HPDE6-E6E7 (cell line): ENCODE measurements around the gene CTF1.
"Not testable (repeated sequence)": the region's sequence is repeated elsewhere in the genome, so short reads cannot be mapped to it uniquely, and the experiment has no call there.

Experiments
- DNase-seq: peaks from one replicate; pipeline ENCODE4 v3.0.0; 2011; ENCODE audit warnings: missing footprints; ENCODE audit errors: extremely low spot score

CTF1 gene

DNA sequence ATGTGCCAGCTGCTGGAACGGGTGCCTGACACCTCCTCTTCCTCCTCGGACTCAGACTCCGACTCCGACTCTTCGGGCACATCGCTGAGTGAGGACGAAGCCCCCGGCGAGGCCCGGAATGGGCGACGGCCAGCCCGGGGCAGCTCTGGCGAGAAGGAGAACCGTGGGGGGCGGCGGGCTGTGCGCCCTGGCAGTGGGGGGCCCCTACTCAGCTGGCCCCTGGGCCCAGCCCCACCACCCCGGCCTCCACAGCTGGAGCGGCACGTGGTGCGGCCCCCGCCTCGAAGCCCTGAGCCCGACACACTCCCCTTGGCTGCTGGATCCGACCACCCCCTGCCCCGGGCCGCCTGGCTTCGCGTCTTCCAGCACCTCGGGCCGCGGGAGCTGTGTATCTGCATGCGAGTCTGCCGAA is 33.8 kb downstream of the CTF1 start:
- no peak for DNase-seq

DNA sequence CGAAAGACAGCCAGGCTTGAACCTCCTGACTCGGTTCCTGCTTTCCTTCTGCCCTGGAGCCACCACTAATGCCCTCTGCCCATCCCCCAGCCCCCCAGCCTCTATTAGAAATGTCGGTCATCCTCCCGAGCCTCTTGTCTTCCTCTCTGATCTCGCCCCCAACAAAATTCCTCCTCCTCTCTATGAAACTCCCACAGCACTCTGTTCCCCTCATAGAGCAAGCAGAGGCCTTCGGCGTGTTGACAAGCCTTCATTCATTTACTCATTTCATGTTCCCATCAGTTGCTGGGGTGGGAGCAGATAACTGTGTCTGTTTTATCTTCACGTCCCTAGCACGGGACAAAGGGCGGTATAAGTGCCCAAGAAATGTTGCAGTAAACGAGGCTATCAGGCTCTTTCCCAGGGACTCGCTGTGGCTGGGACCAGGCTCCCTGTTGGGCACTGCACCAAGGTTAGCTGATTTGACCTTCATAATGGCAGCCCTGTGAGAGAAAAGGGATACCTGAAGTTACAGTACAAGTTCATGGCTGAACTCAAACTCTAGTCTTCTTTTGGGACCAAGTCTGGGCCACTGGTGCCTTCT is 34.7 kb downstream of the CTF1 start:
- no peak for DNase-seq

DNA sequence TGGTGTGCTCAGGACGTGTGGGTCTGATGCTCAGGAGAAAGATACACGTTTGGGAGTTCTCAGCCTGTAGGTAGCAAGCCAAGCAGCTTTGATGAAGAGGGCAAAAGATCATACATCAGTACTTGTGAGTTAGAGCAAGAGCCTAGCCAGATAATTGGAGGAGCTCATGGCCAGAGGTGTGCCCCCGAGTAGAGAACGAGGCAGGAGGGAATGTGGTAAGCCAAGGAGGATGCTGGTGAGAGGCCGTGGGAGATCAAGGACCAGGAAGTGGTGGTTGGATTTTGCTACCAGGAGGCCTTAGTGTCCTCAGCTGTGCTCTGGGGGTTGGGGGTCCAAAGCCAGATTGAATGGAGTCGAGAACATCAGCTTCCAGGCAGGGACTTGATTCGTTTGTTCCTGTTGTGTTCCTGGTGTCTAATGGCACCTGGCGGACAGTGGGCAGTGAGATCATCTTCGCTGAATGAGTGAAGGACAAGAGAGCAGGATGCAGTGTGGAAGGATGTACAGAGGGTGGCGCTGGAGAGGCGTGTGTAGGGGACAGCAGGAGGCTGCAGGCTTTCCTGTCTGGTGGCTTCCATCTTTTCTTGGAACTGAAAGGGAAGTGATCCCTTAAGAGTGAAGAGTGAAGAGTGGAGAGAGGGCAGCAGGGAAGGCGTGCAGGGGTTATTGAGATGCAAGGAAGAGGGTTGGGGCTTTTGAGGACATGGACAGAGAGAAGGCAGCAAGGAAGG is 38.6 kb downstream of the CTF1 start:
- no peak for DNase-seq

DNA sequence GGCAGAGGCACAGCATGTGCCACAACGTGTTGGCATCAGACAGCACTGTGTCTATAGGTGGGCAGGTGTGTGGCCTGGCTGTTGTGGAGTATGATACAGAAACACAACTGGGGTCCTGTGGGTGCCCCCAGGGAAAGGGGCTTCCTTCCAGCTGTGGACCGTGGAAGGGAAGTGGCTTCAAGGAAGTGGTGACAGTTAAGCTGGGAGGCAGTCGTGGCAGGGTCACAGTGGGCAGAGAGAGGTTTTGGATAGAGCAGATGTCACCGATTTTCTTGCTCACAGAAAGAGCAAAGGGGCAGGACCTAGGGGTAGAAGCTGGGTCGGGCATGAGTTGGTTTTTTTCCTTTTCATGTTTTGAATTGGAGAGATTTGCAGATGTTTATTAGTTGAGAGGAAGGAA is 41.3 kb downstream of the CTF1 start:
- DNase-seq = no peak

DNA sequence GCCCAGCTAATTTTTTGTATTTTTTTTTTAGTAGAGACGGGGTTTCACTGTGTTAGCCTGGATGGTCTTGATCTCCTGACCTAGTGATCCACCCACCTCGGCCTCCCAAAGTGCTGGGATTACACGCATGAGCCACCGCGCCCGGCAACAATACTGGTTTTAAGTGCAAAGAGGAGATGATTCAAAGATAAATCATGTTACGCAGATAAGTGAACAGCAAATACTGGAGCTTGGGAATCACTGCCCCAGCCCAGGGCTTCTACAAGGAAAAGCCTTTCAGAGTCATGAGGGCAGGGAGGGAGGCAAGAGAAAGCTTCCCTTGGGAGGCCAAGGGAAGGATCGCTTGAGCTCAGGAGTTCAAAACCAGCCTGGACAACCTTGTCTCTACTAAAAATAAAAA is 43.2 kb downstream of the CTF1 start:
- DNase-seq = not testable (repeated sequence)

DNA sequence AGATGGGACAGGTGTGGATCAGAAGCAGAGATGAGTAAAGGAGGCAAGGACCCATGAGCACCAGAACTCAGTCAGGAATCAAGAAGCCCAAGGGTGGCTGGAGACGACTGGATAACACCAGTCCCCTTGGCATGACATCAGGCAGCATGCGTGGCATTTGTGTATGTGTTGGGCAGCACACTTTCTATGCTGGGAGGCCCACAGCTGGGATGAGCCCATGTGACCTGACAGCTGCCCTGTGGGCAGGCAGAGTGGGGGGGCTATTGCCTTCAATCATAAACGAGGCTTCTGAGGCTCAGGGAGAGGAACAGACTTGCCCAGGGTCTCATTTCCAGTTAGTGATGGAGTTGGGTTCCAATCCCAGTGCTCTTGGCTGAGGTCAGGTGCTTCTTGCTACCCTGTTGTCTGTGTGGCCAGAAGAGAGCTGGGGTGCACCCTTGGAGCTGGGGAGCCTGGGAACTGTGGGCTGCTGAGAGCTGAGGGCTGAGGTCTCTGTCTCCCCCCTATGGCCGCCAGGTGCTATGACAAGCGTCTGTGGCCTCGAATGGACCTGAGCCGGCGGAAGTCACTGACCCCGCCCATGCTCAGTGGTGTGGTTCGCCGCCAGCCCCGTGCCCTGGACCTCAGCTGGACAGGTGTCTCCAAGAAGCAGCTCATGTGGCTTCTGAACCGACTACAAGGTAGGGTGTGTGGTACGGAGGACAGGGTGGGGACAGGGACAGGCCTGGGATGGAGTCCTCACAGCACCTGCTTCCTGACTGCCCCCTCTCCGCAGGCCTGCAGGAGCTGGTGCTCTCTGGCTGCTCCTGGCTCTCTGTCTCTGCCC is 45.4 kb downstream of the CTF1 start:
- DNase-seq = peak; percentile 76

DNA sequence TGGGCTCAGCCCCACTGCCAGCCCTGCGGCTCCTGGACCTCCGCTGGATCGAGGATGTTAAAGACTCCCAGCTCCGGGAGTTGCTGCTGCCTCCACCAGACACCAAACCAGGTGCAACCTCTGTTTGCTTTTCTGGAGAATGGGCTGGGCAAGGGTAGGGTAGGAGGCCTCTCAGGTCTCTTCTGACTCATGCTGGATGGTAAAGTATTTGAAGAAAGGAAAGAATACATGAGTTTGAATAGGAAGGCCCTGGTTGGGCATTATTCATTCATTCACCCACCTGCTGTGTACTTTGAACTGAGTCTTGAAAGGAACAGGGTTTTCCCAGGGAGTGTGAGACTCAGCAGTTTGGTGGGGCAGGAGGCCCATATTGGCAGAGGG is 46.0 kb downstream of the CTF1 start:
- DNase-seq = no peak

DNA sequence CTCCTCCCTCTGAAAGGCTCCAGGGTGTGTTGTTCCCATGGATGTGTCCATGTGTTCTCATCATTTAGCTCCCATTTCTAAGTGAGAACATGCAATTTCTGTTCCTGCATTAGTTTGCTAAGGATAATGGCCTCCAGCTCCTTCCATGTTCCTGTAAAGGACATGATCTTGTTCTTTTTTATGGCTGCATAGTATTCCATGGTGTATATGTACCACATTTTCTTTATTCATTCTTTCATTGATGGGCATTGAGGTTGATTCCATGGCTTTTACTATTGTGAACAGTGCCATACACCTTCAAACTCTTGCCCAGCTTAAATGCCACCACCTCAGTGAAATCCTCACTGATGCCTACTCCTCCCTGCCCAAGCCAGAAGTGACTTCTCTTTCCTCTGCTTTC is 47.9 kb downstream of the CTF1 start:
- DNase-seq = no peak

DNA sequence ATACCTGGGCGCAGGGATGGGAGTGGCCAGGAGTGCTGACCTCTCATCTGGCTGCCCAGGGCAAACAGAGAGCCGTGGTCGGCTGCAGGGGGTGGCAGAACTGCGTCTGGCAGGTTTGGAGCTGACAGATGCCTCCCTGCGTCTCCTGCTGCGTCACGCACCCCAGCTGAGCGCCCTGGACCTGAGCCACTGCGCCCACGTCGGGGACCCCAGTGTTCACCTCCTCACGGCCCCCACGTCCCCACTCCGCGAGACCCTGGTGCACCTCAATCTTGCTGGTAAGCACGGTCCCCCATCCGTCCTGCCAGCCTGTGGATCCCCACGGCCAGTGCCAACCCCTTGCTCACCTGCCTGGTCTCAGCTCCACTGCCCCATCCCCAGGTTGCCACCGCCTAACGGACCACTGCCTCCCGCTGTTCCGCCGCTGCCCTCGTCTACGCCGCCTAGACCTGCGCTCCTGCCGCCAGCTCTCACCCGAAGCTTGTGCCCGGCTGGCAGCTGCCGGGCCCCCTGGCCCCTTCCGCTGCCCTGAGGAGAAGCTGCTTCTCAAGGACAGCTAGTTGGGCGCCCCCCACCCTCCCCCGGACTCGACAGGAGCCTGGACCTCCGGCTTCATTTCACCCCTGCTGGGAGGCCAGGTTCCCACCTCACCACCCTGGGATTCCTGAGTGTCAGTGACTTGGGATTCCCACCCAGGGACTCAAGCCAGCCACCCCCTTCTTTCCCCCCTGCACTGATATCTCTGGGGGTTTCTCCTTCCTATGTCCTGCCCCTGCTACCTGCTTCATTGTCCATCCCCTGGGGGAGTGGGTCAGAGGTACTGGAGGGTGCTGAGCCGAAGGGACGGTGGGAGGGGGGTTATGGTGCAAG is 50.5 kb downstream of the CTF1 start:
- DNase-seq = no peak

DNA sequence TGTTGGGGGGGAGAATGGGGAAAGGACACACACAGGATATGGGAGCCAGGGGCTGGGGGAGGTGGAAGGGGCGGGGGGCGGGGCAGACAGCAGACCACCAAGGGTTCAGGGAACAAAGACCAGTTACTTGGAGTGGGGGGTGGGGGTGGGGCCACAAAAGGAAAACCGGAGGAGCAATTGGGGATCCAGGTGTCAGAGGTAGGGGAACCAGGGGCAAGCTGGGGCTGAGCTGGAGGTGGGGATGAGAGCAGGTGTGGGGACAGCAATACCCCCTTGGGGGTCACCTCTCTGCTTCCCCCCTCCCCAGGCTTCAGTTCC is 51.1 kb downstream of the CTF1 start:
- DNase-seq = no peak

DNA sequence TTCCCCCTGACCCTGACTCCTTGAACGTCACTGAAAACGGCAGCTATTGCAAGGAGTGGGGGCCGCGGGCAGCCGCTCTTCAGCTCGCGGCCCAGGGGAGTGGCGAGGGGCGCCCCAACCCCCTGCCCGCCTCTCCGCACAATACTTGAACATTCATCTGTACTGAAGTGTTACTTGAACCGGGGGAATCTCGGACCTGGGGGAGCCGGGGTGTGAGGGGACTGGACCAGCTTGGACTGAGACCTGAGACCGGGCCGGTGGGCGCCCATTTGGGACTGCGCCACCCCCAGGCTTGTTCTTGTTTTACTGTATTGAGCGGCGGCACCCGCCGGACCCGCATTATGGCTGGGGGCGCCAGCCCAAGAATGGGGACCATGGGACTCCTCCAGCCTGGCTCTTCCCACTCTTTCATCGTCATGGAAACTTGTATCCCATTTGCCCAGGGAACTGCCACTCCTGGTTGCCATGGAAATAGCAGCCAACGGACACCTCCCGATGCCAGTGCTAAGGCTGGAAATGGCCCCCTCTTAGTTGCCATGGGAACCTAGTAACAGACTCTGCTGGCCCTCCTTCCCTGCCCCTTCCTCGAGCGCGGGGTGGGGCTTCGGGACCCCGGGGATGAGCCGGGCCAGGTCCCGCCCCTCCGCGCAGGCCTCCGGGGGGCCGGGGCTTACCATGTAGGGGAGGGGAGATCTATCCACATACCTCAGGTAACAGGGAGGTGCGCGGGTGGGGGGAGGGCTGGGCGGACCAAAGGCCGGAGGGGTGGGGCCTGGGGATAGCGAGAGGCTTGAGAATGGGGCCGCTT is 51.6 kb downstream of the CTF1 start:
- peak; percentile 94 for DNase-seq

DNA sequence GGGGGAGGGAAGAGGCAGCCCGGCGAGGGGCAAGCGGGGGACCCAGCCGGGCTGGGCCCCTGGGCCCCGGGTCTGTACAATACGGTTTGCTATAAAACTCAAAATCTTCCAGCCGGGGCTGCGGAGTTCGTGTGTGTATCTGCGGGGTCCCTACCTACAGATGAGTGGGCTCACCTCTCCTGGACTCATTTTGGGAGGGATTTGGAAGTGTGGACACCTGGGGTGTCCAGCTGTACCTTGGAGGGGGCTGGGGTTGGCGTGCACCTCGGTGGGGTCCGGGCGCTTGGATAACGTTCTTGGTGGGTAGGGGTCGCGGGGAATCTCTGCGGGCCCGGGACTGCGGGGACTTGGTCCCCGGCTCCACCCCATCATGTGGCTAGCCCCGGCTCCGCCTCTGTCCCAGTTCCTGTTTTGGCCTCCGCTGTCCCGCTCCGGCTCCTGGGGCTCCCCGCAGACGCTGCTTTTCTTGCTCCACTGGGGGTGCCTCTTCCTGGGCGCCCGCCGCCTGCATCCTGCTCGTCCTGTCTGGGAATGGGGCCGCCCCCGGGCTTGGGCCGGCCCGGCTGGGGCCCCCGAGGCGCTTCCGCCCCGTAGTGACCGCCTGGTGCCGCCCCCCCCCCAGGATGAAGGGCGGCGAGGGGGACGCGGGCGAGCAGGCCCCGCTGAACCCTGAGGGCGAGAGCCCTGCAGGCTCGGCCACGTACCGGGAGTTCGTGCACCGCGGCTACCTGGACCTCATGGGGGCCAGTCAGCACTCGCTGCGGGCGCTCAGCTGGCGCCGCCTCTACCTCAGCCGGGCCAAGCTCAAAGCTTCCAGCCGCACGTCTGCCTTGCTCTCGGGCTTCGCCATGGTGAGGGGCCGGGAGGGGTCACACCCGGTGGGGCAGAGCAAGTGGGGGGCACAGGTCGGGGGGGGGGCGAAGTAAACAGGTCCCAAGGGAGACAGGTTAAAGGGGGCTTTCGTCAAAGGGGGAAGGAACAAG is 52.5 kb downstream of the CTF1 start, which contains the start of gene ORAI3:
Gene ORAI3, plus strand, starts transcription at position 402 of the 983 bp plus-strand sequence. Its CDS starts 222 bp downstream, at position 624.
- DNase-seq = no peak

DNA sequence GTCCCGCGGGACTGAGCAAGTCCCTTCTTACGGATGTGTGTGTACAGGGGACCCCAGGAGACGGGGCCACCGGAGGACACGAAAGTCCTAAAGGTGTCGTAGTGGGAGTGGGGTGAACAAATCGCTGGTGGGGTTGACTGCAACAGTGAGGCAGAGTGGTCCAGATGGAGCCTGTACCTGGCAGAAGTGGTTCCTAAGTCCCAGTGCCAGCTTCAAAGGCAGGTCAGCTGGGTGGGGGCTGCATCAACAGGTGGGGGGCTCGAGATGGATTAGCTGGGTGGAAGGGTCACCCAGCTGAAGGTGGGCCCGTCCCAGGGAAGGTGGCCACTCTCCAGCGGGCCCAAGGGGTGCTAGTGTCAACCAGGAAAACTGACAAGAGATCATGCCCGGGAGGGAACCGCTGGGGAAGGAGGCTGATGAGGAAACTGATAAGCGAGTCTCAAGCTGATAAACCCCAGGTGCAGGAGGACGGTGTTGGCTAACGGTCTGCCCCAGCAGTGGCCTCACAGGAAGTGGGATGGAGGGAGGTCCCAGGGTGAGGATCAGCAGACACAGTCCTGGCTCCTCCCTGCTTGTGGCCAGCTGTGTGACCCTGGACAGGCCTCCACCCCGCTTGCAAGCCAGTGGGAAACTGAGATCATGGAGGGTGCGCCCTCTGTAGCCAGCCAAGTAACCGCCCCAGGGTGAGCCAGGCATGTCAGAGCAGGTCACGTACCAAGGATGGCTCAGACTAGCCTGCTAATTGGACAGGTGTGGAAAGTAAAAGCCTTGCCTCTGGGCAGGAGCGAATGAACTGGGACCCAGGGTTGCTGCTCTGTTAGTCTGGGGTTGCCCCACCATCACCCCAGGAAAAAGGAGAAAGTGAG is 53.5 kb downstream of the CTF1 start:
- DNase-seq = peak; percentile 85

DNA sequence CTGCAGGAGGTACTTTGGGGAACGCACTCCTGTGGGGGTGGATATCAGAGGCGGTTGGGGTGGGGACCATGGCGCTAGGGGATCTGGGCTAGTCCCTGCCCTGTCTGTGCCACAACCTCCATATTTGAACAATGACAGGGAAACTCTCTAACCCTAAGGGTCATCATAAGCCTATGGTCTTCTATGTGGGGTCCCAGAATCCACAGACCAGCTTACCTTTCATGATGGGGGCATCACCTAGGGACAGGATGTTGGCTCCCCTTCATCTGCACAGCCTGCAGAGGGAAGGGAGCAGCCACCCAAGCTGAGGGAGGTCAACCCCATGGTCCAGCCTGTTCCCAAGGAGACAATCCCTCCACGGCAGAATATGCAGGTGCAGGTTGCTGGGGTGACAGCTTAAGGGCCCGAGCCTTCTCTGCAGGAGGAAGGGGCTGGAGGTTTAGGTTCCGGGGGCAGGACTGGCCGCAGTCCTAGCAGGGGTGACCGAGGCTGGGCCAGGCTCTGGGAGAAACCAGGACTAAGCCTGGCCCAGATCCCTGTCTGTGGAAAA is 54.2 kb downstream of the CTF1 start:
- DNase-seq = no peak

DNA sequence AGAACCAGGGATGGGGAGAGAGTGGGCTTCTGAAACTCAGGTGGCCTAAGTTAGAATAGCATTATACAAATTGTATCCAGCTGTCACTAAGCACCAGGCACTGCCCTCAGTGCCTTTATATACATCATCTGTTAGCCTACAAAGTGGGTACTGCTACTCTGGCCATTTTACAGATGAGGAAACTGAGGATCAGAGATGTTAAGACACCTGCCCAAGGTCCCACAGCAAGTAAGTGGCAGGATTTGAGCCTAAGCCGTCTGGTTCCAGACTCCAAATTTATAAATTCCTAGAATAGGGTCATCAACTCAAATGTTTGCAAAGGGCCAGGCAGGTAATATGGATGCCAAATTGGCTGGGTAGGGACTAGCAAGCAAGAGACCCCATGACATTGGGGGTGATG is 54.8 kb downstream of the CTF1 start:
- no peak for DNase-seq

DNA sequence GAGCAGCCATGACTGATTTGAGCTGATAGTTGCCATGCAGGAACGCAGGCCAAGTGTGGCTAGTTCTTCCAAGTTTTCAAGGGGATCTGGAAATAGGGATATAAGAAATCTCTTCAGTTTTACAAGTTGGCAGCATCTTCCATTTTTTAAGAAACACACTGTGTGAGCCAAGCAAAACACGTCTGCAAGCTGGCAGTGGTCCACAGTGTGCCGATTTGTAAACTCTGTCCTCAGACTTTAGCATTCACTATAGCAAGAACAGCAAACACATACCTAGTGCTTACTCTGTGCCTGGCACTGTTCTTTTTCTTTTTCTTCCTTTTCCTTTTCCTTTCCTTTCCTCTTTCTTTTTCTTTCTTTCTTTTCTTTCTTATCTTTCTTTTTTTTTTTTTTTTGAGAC is 55.3 kb downstream of the CTF1 start:
- DNase-seq = no peak

DNA sequence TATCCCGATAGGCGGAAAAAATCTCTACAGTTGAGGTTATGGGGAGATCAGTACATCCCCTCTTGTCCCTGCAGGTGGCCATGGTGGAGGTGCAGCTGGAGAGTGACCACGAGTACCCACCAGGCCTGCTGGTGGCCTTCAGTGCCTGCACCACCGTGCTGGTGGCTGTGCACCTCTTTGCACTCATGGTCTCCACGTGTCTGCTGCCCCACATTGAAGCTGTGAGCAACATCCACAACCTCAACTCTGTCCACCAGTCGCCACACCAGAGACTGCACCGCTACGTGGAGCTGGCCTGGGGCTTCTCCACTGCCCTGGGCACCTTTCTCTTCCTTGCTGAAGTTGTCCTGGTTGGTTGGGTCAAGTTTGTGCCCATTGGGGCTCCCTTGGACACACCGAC is 56.7 kb downstream of the CTF1 start:
- no peak for DNase-seq
